Stimulated activated CD8-positive, alpha-beta memory T cell treated with anti-CD3 and anti-CD28 coated beads, Interleukin-4, amount 100 ng/mL, for 4 hours (primary cell): ENCODE results near the gene TPD52L1.
"Not testable (repeated sequence)": the region's sequence is repeated elsewhere in the genome, so short reads cannot be mapped to it uniquely, and the experiment has no call there.

Experiments
- DNase-seq, 2 donors: peaks; one replicate each; pipeline ENCODE4 v3.0.0-alpha.2; 2020; ENCODE audit warnings: low read depth in 2 of 2, low spot score in 1 of 2

TPD52L1 gene

GRCh38 chr6:125140808-125141207 is 12.8 kb upstream of the TPD52L1 start:
- no peak for DNase-seq

- DNase-seq = no peak
Observed at GRCh38 chr6:125142618-125143017, 11.0 kb upstream of the TPD52L1 start.

GRCh38 chr6:125144822-125145221 is 8.8 kb upstream of the TPD52L1 start:
- no peak for DNase-seq

GRCh38 chr6:125149256-125150144 is 4.1 kb upstream of the TPD52L1 start:
- no peak for DNase-seq

GRCh38 chr6:125151700-125152099 is 1.9 kb upstream of the TPD52L1 start:
- no peak for DNase-seq

- no peak for DNase-seq
Observed at GRCh38 chr6:125154118-125154760, 666 bp downstream of the TPD52L1 start.

GRCh38 chr6:125154761-125155135 is 1.2 kb downstream of the TPD52L1 start:
- no peak for DNase-seq

GRCh38 chr6:125155344-125155743 is 1.8 kb downstream of the TPD52L1 start:
- DNase-seq = no peak

- DNase-seq = no peak
Observed at GRCh38 chr6:125156496-125156895, 2.9 kb downstream of the TPD52L1 start.

GRCh38 chr6:125157280-125157679 is 3.7 kb downstream of the TPD52L1 start:
- DNase-seq = no peak

GRCh38 chr6:125157725-125158124 is 4.2 kb downstream of the TPD52L1 start:
- DNase-seq = no peak

GRCh38 chr6:125163339-125163738 is 9.8 kb downstream of the TPD52L1 start:
- not testable (repeated sequence) for DNase-seq

GRCh38 chr6:125163811-125164210 is 10.2 kb downstream of the TPD52L1 start:
- DNase-seq = no peak

- DNase-seq = no peak
Observed at GRCh38 chr6:125164696-125165095, 11.1 kb downstream of the TPD52L1 start.

- DNase-seq = no peak
Observed at GRCh38 chr6:125165256-125165655, 11.7 kb downstream of the TPD52L1 start.

- DNase-seq = no peak
Observed at GRCh38 chr6:125165776-125166175, 12.2 kb downstream of the TPD52L1 start.

- no peak for DNase-seq
Observed at GRCh38 chr6:125166711-125167110, 13.1 kb downstream of the TPD52L1 start.

GRCh38 chr6:125167579-125167978 is 14.0 kb downstream of the TPD52L1 start:
- DNase-seq = no peak

GRCh38 chr6:125169058-125169457 is 15.5 kb downstream of the TPD52L1 start:
- no peak for DNase-seq

GRCh38 chr6:125169522-125169921 is 15.9 kb downstream of the TPD52L1 start:
- DNase-seq = no peak

GRCh38 chr6:125170376-125170775 is 16.8 kb downstream of the TPD52L1 start:
- DNase-seq = no peak

GRCh38 chr6:125173341-125174095 is 19.9 kb downstream of the TPD52L1 start:
- DNase-seq = no peak
